ENCODE measurements around the gene ADGRG6.

ADGRG6 gene

DNA sequence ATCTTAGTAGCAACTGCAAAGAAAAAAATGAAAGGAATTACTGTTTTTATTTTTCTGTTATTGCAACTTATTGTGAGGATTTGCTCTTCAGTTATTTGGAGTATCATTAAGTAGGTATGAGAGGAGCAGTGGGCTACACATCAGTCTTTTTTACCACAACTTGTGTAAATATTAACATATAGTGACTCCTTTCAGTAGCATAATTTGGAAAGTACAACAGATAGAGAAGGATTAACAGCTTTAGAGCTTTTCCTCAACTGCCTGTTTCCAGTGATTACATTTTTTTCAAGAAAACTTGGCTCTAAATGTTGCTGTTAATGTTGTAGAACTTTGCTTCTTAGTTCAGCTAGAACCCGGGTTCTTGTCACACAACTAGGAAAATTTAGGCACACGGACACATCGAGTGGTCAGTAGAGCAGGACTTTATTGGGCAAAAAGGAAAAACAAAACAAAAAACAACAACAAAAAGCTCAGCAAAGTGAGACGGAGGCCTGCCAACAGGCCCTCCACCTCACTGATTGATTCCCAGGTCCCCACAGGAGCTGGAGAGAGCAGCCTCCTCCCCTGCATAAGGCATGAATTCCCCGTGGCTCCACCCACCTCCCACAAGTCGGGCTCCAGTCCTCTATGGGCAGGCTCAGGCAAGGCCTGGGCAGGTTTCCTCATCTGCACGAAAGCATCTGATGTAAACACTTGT is 75.1 kb downstream of the ADGRG6 start:
- no peak for DNase-seq (ENCODE audit: low read depth)

DNA sequence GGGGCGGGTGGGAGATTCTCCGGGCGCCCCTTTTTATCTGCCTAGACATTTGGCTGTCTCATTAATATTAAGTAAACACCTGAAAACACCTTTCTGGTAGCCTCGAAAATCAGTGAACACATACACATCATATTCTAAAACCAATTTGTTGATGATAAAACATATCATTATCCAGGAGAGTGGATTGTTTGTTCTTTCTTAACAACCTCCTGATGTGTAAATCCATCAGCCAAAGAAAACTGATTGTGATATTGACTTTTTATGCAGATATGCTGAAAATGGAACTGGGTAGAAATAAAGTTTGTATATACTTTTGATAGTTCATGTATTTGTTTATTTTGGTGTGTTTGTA is 75.7 kb downstream of the ADGRG6 start:
- DNase-seq (ENCODE audit: low read depth) = no peak

DNA sequence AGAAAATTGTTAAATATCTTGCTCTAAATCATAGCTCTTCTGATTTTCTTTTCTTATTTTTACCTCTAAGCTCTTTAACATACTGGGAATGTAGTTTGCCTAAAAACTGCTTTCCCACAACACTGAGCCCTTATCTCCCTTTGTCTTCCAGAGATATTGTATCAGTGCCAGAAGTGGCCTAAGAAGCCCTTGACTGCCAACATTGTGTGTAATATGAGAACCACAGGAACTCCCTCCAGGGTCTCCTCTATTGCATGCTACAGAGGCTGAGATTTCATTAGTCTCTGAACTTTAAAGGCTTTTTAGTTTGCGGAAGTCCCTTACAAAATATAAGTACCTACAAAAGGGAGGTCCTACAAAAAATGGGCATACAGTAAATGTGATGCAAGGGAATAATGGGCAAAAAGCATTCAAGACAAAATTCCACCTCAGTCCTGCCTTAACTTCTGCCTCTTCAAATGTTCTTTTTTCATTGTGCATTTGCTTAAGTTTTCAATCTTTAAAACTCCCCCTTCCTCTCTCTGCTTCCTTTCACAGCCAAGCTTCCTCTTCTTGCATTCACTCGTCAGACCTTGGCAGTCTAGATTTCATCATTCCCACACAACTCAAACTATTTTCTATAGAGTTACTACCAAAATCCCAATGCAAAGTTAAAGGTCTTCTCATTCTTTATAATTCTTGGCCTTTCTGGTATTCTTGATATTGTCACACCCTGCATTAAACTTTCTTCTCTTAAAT is 76.5 kb downstream of the ADGRG6 start:
- DNase-seq (ENCODE audit: low read depth) = peak; percentile 68

DNA sequence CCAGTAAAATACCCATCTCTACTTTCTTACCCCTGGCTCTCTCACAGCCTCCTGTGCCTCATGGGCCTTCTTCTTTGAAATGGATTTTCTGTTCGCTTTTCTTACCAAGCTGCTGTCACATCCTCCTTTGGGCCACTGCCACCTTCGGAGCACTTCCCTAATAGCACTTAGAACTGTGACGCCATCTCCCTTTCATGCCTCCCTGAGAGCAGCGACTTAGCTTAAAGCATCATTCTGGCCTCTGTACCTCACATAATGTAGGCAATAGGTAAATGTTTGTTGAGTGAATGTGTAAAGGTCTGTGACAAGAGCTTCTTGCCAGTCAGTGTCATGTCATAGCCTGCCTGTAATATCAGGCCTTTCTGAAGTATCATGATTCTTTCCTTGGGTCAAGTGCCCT is 78.8 kb downstream of the ADGRG6 start:
- no peak for DNase-seq (ENCODE audit: low read depth)

DNA sequence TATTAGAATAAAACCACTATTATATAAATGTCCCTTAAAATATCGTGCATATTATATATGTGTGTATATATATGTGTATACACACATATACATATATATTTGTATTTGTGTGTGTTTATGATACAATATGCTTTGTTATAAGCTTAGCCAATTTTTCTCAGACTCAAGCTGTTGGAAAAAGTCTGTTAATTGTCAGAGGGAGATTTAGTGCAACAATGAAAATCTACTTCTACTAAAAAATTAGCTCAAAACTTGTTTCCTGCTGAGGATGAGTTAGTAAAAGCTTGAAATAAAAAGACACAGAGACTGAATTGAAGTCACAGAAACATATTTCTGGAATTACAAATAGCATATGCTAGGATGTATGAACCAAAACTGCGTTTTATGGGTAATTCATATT is 79.4 kb downstream of the ADGRG6 start:
- DNase-seq (ENCODE audit: low read depth) = no peak

DNA sequence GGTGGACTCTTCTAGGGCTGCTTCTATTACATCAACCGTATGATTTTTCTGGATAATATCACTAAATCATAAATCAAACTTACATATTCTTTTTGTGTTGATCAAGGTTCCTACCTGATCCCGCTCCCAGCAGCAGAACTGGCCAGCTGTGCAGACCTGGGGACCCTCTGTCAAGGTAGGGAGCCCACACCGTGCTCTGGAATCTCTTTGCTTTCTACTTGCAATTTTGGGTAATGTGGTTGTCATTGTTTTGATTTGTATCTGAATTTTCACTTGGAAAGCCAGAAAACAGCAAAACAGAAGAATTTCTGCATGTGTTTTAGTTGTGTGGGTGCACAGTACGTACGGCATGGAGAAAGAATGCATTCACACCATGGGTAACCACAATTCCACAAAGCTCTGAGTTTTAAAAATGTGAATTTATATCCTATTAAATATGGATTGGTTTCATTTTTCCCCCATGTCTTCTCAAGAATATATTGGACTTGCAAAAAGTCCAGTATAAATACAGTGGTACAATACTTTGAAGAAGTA is 80.1 kb downstream of the ADGRG6 start:
- DNase-seq (ENCODE audit: low read depth) = peak; percentile 53

DNA sequence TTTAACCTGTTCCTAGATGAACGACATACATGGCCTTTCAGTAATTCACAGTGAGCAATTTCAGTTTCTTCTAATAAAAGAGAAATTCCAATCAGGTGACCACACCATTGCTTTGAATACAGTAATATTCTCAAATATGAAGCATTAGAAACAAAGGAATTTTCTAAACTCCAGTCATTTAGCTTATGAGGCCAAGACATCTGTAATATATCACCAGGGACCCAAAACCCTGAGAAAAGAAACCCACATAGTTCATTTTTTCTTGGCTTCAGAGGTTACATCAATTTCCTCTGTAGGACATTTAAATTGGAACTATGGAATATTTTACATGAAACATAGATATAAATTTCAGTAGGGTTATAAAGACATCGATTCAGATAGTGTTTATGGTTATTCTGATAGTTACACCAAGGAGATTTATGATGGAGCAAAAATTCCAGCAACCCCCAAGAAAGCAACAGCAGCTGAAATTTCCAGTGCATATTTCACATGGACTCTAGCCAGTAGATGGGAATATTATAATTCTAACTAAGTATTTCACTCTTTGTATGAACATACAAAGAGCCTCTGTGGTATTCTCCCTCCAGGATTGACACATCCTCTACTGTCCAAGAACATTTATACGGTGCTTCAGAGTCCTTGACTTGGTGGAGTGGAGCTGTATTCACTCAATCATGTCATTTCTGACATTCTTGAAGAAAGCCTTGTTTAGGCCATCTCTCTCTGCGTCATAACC is 82.9 kb downstream of the ADGRG6 start:
- peak; percentile 69 for DNase-seq (ENCODE audit: low read depth)

DNA sequence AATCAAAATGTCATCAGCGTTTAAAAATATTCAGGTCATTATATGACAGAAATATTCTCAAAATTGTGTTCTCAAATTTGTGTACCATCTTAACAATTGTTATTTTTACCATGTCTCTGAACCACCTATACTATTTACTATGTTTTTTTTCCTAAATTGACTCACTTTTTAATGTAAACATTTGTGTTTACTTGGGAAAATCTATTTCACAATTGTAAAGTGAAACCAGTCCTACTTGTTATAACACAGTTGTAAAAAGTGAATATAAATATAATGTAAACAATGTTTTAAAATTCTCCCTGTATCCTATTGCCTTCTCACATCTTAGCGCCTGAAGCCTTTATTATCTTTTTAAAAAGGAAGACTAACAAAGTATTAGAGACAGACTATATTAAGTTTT is 83.5 kb downstream of the ADGRG6 start:
- no peak for DNase-seq (ENCODE audit: low read depth)

DNA sequence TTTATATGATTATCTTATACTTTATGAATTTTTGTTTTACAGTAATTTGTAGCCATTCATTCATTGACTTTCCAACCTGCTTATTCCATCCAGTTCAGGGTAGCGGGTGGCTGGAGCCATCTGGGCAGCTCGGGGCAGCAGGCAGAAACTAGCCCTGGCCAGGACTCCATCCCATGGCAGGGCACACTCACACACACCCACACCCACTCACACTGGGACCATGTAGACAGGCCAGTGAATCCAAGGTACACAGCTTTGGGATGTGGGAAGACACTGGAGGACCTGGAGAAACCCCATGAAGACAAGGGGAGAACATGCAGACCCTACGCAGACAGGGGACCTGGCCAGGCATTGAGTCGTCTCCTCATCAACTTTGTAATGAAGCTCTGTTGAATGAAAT is 84.8 kb downstream of the ADGRG6 start:
- no peak for DNase-seq (ENCODE audit: low read depth)

DNA sequence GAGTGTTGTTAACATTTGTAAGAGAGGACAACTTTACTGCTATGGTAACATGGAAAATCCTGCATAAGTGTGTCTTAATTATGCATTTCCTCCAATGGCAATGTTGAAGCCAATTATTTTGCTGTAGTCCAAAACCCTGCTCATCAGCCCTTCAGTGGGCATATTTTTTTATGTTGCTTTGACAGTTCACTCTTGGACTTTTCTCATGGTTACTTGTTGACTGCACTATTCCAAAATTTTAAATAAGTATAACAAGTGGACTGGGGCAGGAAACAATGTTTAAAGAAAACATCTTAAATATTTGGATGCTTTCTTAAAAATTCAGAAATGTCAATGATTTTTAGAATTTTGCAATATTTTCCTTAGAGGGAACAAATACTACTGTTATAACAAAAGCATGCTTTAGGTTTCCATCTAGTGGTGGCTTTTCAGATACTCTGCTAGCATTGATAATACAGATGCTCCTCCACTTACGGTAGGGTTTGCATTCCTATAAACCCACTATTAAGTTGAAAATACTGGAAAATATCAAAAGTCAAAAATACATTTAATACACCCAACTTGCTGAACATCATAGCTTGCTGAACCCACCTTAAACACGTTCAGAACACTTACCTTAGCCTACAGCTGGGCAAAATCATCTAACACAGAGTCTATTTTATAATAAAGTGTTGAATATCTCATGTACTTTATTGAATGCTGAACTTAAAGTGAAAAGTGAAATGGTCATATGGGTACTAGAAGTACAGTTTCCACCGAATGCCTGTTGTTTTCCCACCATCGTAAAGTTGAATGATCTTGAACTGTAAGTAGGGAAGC is 86.4 kb downstream of the ADGRG6 start:
- no peak for DNase-seq (ENCODE audit: low read depth)

DNA sequence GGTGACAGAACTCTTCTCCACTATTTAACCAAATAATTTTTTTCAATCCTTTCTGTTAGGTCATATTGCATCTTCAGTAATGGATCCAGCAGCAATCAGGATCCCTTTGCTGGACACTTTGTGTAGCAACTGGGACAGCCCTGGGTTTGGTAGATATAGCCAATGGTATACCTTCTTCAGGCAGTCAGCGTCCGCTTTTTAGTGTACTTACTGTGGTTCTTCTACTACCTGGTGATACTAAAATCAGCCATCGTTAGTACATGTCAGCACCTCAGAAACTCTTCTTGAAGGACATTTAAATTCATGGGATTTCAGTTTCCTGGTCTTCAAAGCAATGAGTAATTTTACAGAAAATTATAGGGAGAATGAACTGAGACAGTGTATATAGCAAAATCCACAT is 93.5 kb downstream of the ADGRG6 start:
- DNase-seq (ENCODE audit: low read depth) = no peak

DNA sequence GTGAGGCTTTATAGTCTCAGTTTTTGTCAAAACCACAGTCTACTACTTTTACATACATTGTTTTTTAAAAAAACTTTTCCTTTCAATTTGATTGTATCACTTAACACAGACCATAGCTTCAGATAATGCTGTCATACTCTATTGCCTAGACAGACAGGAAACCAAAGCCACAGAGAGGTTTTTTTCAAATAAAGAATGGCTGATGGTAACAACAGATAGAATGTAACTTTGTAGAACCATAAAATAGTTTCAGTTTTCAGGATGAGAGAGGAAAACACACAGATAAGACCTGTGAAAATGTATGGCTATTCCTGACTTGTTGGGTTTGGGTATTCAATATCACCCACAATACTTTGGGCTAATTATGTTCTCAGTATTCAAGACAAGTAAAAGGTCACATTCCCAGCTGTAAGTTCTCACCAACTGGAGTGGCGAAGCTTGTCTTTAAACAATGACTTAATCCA is 94.0 kb downstream of the ADGRG6 start:
- DNase-seq (ENCODE audit: low read depth) = no peak

DNA sequence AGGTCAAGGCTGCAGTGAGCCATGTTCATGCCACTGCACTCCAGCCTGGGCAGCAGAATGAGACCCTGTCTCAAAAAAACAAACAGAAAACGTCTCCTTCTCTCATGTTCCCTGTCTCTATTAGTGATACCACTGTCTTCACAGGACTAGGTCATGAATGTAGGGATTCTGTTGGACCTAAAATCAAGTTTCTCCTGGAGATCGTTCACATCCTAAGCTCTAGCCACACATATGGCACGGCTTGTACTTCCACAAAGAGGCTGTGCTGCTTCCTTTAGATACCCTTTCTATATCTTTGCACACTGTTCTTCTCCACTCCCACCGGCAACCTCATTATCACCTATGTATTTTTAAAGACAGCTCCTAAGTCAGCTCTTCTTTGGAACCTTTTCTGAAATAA is 96.5 kb downstream of the ADGRG6 start:
- no peak for DNase-seq (ENCODE audit: low read depth)

DNA sequence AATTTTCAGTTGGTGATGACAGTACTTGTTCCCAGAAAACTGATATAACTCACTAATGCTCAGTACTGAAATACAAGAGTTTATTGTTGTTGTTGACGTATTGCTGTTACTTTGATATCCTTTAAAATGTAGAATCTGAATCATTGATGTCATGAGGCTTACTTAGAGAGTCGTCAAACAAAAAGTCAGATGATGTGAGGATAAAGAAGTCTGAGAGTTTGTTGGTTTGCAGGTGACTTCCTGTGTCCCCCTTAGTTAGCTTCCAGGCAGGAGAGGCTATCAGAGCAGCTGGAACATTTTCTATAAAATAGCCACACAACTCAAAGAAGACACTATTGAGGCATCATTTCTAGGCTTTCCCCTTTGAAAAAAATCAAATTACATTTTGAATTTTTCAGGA is 97.9 kb downstream of the ADGRG6 start:
- no peak for DNase-seq (ENCODE audit: low read depth)

DNA sequence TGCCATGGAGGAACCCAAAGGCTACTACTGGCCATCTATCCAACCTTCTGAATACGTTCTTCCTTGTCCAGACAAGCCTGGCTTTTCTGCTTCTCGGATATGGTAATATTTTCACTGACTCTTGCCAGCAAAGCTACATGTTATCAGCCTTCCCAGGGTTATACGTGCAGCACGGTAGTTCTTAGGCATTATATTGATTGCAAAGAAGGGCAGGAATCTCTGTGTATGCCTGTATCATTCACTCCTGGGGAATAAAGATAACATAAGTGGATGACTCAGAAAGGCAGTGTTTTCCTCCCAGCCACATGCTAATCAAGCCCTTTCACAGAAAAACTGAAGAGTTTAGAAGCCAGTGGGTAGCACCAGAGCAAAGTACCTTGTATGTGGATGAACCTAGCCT is 98.7 kb downstream of the ADGRG6 start:
- DNase-seq (ENCODE audit: low read depth) = no peak

DNA sequence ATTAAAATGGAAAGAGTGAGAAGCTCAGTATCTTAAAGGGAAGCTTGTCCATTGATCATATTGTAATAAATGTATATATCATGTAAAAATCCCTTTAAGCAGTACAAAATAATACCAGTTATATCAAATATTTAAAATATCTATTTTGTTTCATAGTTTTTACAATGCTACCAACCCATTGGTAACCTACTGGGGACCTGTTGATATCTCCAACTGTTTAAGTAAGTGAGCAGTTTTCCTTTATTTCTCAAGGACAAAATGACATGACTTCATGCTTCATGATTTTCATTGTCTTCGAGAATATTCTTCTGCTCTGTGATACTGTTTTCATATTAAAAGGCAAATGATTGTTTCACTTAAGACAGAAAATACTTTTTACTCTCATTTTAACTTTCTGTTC is 100.0 kb downstream of the ADGRG6 start:
- DNase-seq (ENCODE audit: low read depth) = no peak

DNA sequence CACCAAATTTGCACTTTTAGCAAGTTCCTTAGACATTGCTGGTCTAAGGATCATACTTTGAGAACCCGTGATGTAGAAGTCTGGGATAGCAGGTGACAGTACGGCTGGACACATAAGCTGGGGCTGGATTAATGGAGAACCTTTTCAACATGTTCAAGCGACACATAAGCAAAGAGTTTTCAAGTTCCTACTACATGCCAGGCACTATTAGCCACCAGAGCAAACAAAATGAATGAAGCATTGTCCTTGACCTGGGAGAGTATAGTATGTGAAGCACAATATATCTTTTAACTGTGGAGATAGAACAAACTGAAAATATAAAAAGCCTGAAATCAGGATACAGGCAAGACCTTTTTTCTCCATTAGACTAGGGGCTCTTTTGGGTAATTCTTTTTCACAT is 102.9 kb downstream of the ADGRG6 start:
- no peak for DNase-seq (ENCODE audit: low read depth)

DNA sequence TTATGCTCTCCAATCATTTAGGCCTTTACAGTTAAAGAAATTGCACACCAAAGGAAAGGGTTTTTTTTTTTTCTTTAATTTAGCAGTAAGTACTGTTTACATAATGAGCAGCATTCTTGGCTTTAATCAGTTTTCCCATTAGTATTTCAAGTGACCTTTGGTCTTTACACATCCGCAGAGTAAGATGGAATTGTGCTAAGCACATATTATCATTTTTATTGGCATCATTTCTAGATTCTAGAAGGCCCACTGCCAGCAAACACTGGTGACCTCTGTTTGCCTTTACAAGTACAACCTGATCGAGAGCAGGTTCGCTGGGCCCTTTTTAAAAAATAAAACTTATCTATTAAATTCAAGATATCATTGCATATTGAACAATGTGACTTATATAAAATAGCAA is 104.3 kb downstream of the ADGRG6 start:
- DNase-seq (ENCODE audit: low read depth) = no peak

DNA sequence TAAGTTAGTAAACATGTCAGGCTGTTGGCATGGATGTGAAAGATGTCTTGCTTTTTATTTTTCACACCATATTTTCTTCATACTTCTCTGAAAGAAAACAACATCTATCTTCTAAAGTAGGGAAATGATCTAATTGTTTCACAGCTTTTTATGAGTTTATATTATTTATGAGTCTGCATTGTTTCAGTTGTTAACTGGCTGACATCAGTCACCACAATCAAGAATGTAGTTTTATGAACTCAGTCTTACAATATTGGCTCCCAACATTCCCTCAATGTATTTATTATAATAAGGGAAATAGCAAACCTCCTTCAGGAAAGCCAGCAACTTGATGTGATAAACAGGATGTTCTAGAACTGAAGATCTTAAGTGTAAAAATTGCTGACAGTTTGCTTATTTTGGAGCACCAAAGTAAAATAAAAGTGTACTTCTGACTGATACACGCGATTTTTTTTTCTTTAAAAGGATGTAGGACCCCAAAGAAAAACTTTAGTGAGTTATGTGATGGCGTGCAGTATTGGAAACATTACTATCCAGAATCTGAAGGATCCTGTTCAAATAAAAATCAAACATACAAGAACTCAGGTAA is 106.0 kb downstream of the ADGRG6 start:
- DNase-seq (ENCODE audit: low read depth) = no peak

DNA sequence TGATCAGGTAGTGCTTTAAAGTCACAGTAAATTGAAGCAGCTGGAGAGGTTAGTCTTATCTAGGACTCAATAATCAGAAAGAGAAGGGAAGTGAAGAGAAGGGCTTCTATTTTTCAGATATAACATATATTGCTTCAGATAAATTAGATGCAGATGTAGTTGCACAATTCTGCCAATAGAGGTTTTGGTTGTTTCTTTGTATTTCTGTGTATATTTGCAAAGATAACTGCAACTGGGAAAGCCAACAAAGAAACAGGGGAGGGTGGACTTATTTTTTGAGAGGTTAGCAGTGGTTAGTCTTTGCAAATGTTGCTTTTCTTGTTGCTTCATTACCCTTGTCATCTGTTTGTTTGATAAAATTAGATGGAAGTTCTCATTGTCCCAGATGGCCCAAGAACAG is 106.6 kb downstream of the ADGRG6 start:
- DNase-seq (ENCODE audit: low read depth) = no peak

DNA sequence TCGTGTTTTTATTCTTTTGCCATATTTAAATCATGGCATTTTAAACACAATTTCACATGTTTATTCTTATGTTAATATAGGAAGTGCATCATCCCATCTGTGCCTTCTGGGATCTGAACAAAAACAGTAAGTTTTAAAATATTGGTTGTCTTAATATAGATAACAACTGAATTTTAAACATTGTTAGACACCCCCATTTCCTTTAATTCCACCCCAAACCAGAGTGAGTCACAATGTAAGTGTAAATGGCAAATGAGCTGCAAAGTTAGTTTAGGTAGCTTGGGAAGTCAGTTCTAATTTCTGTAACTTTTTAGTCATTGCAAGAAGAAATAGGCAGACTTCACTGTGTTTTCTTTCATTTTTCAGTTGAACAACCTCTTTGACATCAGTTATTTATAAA is 108.0 kb downstream of the ADGRG6 start:
- DNase-seq (ENCODE audit: low read depth) = no peak

DNA sequence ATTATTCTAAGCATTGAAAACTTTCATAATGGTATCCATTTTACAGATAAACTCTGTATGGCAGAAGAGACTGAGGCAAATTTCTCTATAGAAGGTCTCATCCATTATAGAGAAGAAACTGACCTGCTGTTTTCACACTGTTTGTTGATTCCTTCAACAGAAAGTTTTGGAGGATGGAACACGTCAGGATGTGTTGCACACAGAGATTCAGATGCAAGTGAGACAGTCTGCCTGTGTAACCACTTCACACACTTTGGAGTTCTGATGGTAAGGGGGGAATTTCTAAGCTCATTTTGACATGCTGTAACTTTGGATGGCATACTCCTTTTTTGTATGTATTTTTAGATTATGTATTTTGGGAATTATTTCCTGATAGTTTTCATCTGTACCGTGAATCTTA is 109.3 kb downstream of the ADGRG6 start:
- DNase-seq (ENCODE audit: low read depth) = no peak
